Endodermal cell (in vitro differentiated cells): ENCODE results near the gene UBXN2A. TPM values are rescaled to one million over a fixed set of nuclear protein-coding genes. Genes with fewer than 3 reads are reported as not detected.

ENCODE experiments used
- DNase-seq: peaks from one replicate; pipeline ENCODE4 v3.0.0-alpha.2; 2017
- H3K27ac ChIP-seq: 2 replicates; pipeline ENCODE4 v1.5.1; 2013; ENCODE audit warnings: mild to moderate bottlenecking, low read depth, low read length, moderate library complexity
- H3K27me3 ChIP-seq: 2 replicates; pipeline ENCODE4 v1.6.1; 2013; ENCODE audit warnings: mild to moderate bottlenecking, low read length, moderate library complexity; ENCODE audit not compliant: insufficient read depth, control insufficient read depth, poor library complexity, severe bottlenecking
- H3K36me3 ChIP-seq: 2 replicates; pipeline ENCODE4 v1.7.0; 2013; ENCODE audit warnings: mild to moderate bottlenecking, low read length, moderate library complexity; ENCODE audit not compliant: control insufficient read depth, insufficient read depth
- H3K4me1 ChIP-seq: one replicate; pipeline ENCODE4 v1.7.0; 2013; ENCODE audit warnings: low read length; ENCODE audit not compliant: control insufficient read depth, insufficient read depth
- H3K4me3 ChIP-seq: 2 replicates; pipeline ENCODE4 v1.5.1; 2013; ENCODE audit warnings: mild to moderate bottlenecking, low read length, moderate library complexity
- H3K9ac ChIP-seq: 2 replicates; pipeline ENCODE4 v1.6.1; 2013; ENCODE audit warnings: mild to moderate bottlenecking, low read length, moderate library complexity; ENCODE audit not compliant: poor library complexity, severe bottlenecking; ENCODE audit errors: extremely low read depth
- H3K9me3 ChIP-seq: 2 replicates; pipeline ENCODE4 v1.6.1; 2013; ENCODE audit warnings: mild to moderate bottlenecking, low read length, moderate library complexity; ENCODE audit not compliant: control insufficient read depth
- H3K27ac Mint-ChIP-seq: 2 replicates; pipeline ENCODE4 v1.8.0; 2020; ENCODE audit warnings: mixed read lengths
- H3K27me3 Mint-ChIP-seq: 2 replicates; pipeline ENCODE4 v1.8.0; 2021; ENCODE audit warnings: mild to moderate bottlenecking, mixed read lengths; ENCODE audit not compliant: insufficient read depth
- H3K36me3 Mint-ChIP-seq: 2 replicates; pipeline ENCODE4 v1.8.0; 2020; ENCODE audit warnings: low read depth, mixed read lengths
- H3K4me1 Mint-ChIP-seq: 2 replicates; pipeline ENCODE4 v1.8.0; 2020; ENCODE audit warnings: mixed read lengths
- H3K4me3 Mint-ChIP-seq: 2 replicates; pipeline ENCODE4 v1.8.0; 2020; ENCODE audit warnings: mild to moderate bottlenecking, moderate library complexity, mixed read lengths
- H3K9me3 Mint-ChIP-seq: 2 replicates; pipeline ENCODE4 v1.8.0; 2020; ENCODE audit warnings: mild to moderate bottlenecking, mixed read lengths
- WGBS, 2 experiments: methylation state at CpG; one replicate each; pipeline versions ENCODE4 v1.1.5 to v1.1.7; 2013; ENCODE audit warnings: missing lambda C conversion rate in 2 of 2, mixed read lengths in 1 of 2; ENCODE audit not compliant: insufficient coverage in 1 of 2, insufficient read length in 1 of 2; 5-methylcytosine and 5-hydroxymethylcytosine counted together
- total RNA-seq, 2 donors: library from RNA; stranded (reverse); fragmentation: NEBNext Ultra II Directional in 1 of 2; extraction: Animal tissue kit (Norgen Biotek cat#: 25700) in 1 of 2; gene quantifications; 2 replicates in 1 of 2; 3 replicates in 1 of 2; pipeline ENCODE4 v1.2.1, GENCODE V29; 2021
- TF ChIP-seq, protein P1 (sequence below): fragments of 200-600 bp; sonication (generic); conservative IDR thresholded peaks from 2 replicates; pipeline ENCODE4 v1.5.0; 2021; ENCODE audit warnings: antibody characterized with exemption, mild to moderate bottlenecking

UBXN2A gene
- total RNA-seq, 2 donors from 2014 or later: 20.1 to 26.8 TPM

DNA sequence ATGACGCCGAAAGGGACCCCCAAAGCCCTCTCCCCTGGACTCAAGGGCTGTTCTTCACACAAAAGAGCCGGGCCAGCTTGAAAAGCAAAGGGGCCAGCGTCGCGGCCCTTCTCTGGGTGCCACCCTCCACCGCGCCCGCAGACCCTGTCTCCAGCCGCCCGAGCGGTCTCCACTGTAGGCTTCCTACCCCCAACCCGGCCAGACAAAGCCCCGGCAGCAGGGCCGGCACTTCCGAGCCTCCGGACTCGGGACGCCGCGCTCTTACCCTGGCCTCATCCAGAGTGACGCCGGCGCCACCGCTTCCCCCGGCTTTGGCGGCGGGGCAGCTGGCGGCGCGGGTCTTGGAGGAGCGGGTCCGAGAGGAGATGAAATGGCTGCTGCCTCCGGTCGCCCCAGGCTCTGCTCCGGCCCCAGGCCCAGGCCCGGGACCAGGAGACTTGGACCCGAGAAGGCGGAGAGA lies 13.9 kb upstream of the UBXN2A start:
- H3K27ac Mint-ChIP-seq: peak overlapping the region; percentile 98
- no peaks in the 10 kb centered on the region for H3K27me3 Mint-ChIP-seq
- peaks cover 11% of the 10 kb centered on the region for H3K36me3 Mint-ChIP-seq
- Histone ChIP-seq H3K9me3 (no peaks in the 10 kb centered on the region), H3K4me3 (peak overlapping the region; percentile 95), H3K27me3 (no peaks in the 10 kb centered on the region), H3K9ac (peak overlapping the region; percentile 95), H3K4me1 (no peaks in the 10 kb centered on the region), H3K27ac (peak overlapping the region; percentile 93), H3K36me3 (no peaks in the 10 kb centered on the region)
- peak; percentile 84 for DNase-seq
- no peaks in the 10 kb centered on the region for H3K9me3 Mint-ChIP-seq
- peak overlapping the region; percentile 96 for H3K4me3 Mint-ChIP-seq
- 0% methylated on average over 11 to 39 of the region's 39 CpGs for WGBS, 2 experiments
- TF ChIP-seq, protein P1, sequence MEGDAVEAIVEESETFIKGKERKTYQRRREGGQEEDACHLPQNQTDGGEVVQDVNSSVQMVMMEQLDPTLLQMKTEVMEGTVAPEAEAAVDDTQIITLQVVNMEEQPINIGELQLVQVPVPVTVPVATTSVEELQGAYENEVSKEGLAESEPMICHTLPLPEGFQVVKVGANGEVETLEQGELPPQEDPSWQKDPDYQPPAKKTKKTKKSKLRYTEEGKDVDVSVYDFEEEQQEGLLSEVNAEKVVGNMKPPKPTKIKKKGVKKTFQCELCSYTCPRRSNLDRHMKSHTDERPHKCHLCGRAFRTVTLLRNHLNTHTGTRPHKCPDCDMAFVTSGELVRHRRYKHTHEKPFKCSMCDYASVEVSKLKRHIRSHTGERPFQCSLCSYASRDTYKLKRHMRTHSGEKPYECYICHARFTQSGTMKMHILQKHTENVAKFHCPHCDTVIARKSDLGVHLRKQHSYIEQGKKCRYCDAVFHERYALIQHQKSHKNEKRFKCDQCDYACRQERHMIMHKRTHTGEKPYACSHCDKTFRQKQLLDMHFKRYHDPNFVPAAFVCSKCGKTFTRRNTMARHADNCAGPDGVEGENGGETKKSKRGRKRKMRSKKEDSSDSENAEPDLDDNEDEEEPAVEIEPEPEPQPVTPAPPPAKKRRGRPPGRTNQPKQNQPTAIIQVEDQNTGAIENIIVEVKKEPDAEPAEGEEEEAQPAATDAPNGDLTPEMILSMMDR: no peak
- H3K4me1 Mint-ChIP-seq: peaks cover 23% of the 10 kb centered on the region

DNA sequence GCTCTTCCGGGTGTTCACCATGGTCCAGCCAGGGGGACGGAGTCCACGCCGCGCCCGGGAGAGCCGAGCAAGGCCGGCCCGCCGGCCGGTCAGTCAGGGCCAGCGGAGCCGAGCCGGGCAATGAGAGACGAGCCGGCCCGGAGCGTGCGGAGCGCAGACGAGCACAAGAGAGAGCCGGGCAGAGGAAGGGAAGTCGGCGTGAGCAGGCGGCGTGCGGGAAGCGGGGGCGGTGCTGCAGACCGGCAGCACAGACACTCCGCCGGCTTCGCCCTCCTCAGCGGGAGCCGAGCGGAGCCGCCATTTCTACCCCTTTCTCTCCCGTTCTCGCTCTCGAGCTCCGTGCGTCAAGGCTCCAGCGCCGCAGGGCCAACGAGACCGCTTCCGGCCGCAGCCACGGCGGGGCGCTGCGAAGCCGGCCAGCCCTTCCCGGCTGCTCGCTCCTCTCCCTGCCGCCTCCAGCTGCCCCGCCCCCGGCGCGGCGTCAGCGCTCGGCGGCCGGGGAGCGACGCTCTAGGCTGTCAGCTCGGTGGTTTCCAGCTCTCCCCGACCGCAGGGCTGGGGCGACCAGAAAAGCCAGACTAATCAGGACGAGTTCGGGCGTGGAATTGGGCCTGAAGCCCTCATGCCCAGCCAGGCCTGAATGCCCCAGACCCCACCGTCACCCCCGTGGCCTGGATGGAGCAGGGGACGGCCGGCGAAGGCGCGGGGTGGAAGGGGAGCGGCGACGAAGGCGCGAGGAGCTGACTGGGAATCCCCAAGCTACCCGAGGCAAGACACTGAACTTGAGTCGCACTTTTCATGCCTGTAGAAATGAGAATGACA lies 13.3 kb upstream of the UBXN2A start, which contains the start of gene ATAD2B:
Gene ATAD2B (minus strand): TSS at position 374 of the 822 bp plus-strand sequence. CDS start 353 bp downstream, at position 21.
- Mint-ChIP-seq H3K27me3 (no peaks in the 10 kb centered on the region), H3K9me3 (no peaks in the 10 kb centered on the region), H3K4me3 (peak within 1 kb of the TSS; percentile 96), H3K4me1 (peaks cover 23% of the 10 kb centered on the region), H3K36me3 (peaks cover 12% of the 10 kb centered on the region), H3K27ac (peak within 1 kb of the TSS; percentile 99)
- no peaks in the 10 kb centered on the region for H3K9me3 ChIP-seq
- H3K27ac ChIP-seq: peak within 1 kb of the TSS; percentile 97
- DNase-seq: peak; percentile 98
- WGBS, 2 experiments: 0% methylated on average over 44 to 88 of the region's 88 CpGs
- H3K4me1 ChIP-seq: no peaks in the 10 kb centered on the region
- TF ChIP-seq, protein P1: peak; percentile 91
- H3K27me3 ChIP-seq: no peaks in the 10 kb centered on the region
- no peaks in the 10 kb centered on the region for H3K36me3 ChIP-seq
- peak within 1 kb of the TSS; percentile 95 for H3K4me3 ChIP-seq
- H3K9ac ChIP-seq: peak within 1 kb of the TSS; percentile 95

DNA sequence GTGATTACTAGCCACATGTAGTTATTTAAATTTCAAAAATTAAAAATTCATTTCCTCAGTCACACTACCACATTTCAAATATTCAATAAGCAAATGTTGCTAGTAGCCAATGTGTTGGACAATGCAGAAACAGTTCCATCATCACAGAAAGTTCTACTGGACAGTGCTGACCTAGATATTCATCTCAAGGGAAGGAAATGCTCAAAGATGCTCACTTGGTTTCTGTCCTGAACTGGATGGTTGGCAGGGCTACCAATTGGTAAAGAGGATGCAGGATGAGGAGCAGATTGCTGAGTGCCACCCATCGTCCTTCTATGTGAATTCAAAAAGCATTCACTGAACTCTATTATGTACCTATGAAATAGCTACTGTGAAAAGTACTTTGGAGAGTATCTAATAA lies 6.0 kb upstream of the UBXN2A start:
- TF ChIP-seq, protein P1: no peak
- H3K9me3 Mint-ChIP-seq: no peaks in the 10 kb centered on the region
- Histone ChIP-seq H3K4me1 (no peaks in the 10 kb centered on the region), H3K36me3 (no peaks in the 10 kb centered on the region), H3K27ac (no peak overlapping the region), H3K9ac (no peak overlapping the region), H3K27me3 (no peaks in the 10 kb centered on the region), H3K4me3 (no peak overlapping the region), H3K9me3 (no peaks in the 10 kb centered on the region)
- DNase-seq: no peak
- peaks cover 10% of the 10 kb centered on the region for H3K36me3 Mint-ChIP-seq
- H3K4me3 Mint-ChIP-seq: no peak overlapping the region
- H3K4me1 Mint-ChIP-seq: peaks cover 5% of the 10 kb centered on the region
- H3K27me3 Mint-ChIP-seq: no peaks in the 10 kb centered on the region
- WGBS, 2 experiments: no CpG with 5 or more reads among the region's 1 CpG
- no peak overlapping the region for H3K27ac Mint-ChIP-seq
